GM21619 (cell line): ENCODE data around the gene TFEB.
A peak's percentile ranks its signal among the peaks of the same experiment; 100 is the strongest.

Source experiments
- ATAC-seq: cut with Tn5 transposase; IDR thresholded peaks from one replicate; pipeline ENCODE4 v1.9.1; 2021; ENCODE audit not compliant: unreplicated experiment

The TFEB gene

GRCh38 chr6:41724228-41724580 lies 11.2 kb downstream of the TFEB start:
- ATAC-seq = no peak

- ATAC-seq = peak; percentile 64
Observed at GRCh38 chr6:41723530-41724227, 11.7 kb downstream of the TFEB start.

GRCh38 chr6:41722969-41723529 lies 12.4 kb downstream of the TFEB start:
- ATAC-seq = no peak

- no peak for ATAC-seq
Observed at GRCh38 chr6:41721414-41721813, 14.0 kb downstream of the TFEB start.

GRCh38 chr6:41720783-41721182 lies 14.6 kb downstream of the TFEB start:
- ATAC-seq = no peak

- ATAC-seq = no peak
Observed at GRCh38 chr6:41720262-41720620, 15.2 kb downstream of the TFEB start.

- ATAC-seq = no peak
Observed at GRCh38 chr6:41719436-41720261, 15.8 kb downstream of the TFEB start.

- no peak for ATAC-seq
Observed at GRCh38 chr6:41718828-41719227, 16.6 kb downstream of the TFEB start.

- no peak for ATAC-seq
Observed at GRCh38 chr6:41717392-41717736, 18.0 kb downstream of the TFEB start.

GRCh38 chr6:41716516-41717391 lies 18.7 kb downstream of the TFEB start:
- no peak for ATAC-seq

- no peak for ATAC-seq
Observed at GRCh38 chr6:41715795-41716515, 19.5 kb downstream of the TFEB start.

GRCh38 chr6:41714556-41715273 lies 20.7 kb downstream of the TFEB start:
- no peak for ATAC-seq

GRCh38 chr6:41713650-41714291 lies 21.6 kb downstream of the TFEB start:
- ATAC-seq = peak; percentile 61

- no peak for ATAC-seq
Observed at GRCh38 chr6:41713159-41713649, 22.2 kb downstream of the TFEB start.

GRCh38 chr6:41712651-41713103 lies 22.7 kb downstream of the TFEB start:
- no peak for ATAC-seq

- no peak for ATAC-seq
Observed at GRCh38 chr6:41711323-41712038, 23.9 kb downstream of the TFEB start.

- no peak for ATAC-seq
Observed at GRCh38 chr6:41709375-41709774, 26.0 kb downstream of the TFEB start.

- no peak for ATAC-seq
Observed at GRCh38 chr6:41708856-41709255, 26.6 kb downstream of the TFEB start.
